Esophagus muscularis mucosa (tissue), 4 donors: Measurements from ENCODE around the gene CCDC146. TPM values are rescaled to one million over a fixed set of nuclear protein-coding genes. Genes with fewer than 3 reads are reported as not detected.

Source experiments
- DNase-seq: peaks from one replicate; pipeline ENCODE4 v3.0.0-alpha.2; 2017; ENCODE audit errors: extremely low spot score
- H3K27ac ChIP-seq, 4 donors: fragments of 200-600 bp; sonication (generic); replicated peaks in 1 of 4; 1 replicate in 3 of 4; 2 replicates in 1 of 4; pipeline ENCODE4 v1.5.1; 2016 to 2019; ENCODE audit warnings: mild to moderate bottlenecking in 1 of 4
- H3K27me3 ChIP-seq, 4 donors: fragments of 200-600 bp; sonication (generic); one replicate each; pipeline versions ENCODE4 v1.5.1 to v1.6.0; 2016 to 2019
- H3K36me3 ChIP-seq, 4 donors: fragments of 200-600 bp; sonication (generic); one replicate each; pipeline ENCODE4 v1.5.1; 2016 to 2019
- H3K4me1 ChIP-seq, 4 donors: fragments of 200-600 bp; sonication (generic); one replicate each; pipeline ENCODE4 v1.5.1; 2016 to 2019
- H3K4me3 ChIP-seq, 4 donors: fragments of 200-600 bp; sonication (generic); 1 replicate in 2 of 4; 2 replicates in 2 of 4; pipeline ENCODE4 v1.5.1; 2016 to 2019; ENCODE audit warnings: mild to moderate bottlenecking in 4 of 4, moderate library complexity in 1 of 4
- H3K9me3 ChIP-seq, 4 donors: fragments of 200-600 bp; sonication (generic); 1 replicate in 3 of 4; 2 replicates in 1 of 4; pipeline ENCODE4 v1.5.1; 2016 to 2019
- CTCF ChIP-seq, 3 experiments: fragments of 200-600 bp in 2 of 3; fragments of 450-650 bp in 1 of 3; sonication (generic) in 2 of 3; IDR thresholded peaks; one replicate each; pipeline ENCODE4 v1.5.1; 2017 to 2019; ENCODE audit warnings: antibody characterized with exemption in 3 of 3, mild to moderate bottlenecking in 2 of 3, moderate library complexity in 1 of 3
- EP300 ChIP-seq: sonication (generic); formaldehyde crosslinking; IDR thresholded peaks from one replicate; pipeline ENCODE4 v1.6.1; 2017; ENCODE audit warnings: antibody characterized with exemption
- POLR2A ChIP-seq: fragments of 450-650 bp; IDR thresholded peaks from one replicate; pipeline ENCODE4 v1.6.1; 2017; ENCODE audit warnings: antibody characterized with exemption, moderate library complexity, mild to moderate bottlenecking, low read depth
- POLR2AphosphoS5 ChIP-seq, 2 donors: sonication (generic); formaldehyde crosslinking; IDR thresholded peaks; one replicate each; pipeline ENCODE4 v1.6.1; 2017; ENCODE audit warnings: antibody characterized with exemption in 2 of 2
- WGBS: methylation state at CpG from one replicate; pipeline ENCODE4 v1.1.5; 2018; 5-methylcytosine and 5-hydroxymethylcytosine counted together
- intact Hi-C: fragments of 100-400 bp; cut with DNase I; formaldehyde crosslinking; loops from one replicate; pipeline ENCODE4 v1.15.1; 2023
- total RNA-seq, 4 donors: library from RNA; depleted of rRNA; stranded (reverse); fragments of >200 nt; gene quantifications; one replicate each; pipeline versions ENCODE4 v1.1.0 to v1.2.1, GENCODE V29; 2016

CCDC146 gene
- total RNA-seq, 4 donors from 2014 or later = 14.1 to 21.0 (median 16.2) TPM

- 67% methylated on average over 2 of the region's 2 CpGs for WGBS
- no peak for DNase-seq
- TF ChIP-seq CTCF (IDR thresholded peaks at IDR 0.05) (no peak), POLR2A (no peak), EP300 (no peak), POLR2AphosphoS5 (IDR thresholded peaks at IDR 0.05) (no peak)
- H3K27me3 ChIP-seq = no peaks in the 10 kb centered on the region
- H3K4me1 ChIP-seq = peaks cover 0 to 28% (median 22%) of the 10 kb centered on the region in 4 donors
- peak overlapping the region in 3 of 4 donors; percentile 43 to 65 (median 55) for H3K27ac ChIP-seq
- intact Hi-C loops = no loop called here
- no peaks in the 10 kb centered on the region for H3K36me3 ChIP-seq
- H3K4me3 ChIP-seq = no peak overlapping the region
- H3K9me3 ChIP-seq = peaks cover 0 to under 1% (median 0%) of the 10 kb centered on the region in 4 donors
Measured at GRCh38 chr7:77185866-77186265, 63.5 kb downstream of the CCDC146 start.

GRCh38 chr7:77188731-77189437, 66.5 kb downstream of the CCDC146 start:
- TF ChIP-seq EP300 (no peak), POLR2A (no peak), POLR2AphosphoS5 (IDR thresholded peaks at IDR 0.05) (no peak), CTCF (IDR thresholded peaks at IDR 0.05) (no peak)
- Histone ChIP-seq H3K4me3 (no peak overlapping the region), H3K27ac (peak overlapping the region in 2 of 4 donors; percentile 23 to 48), H3K27me3 (no peaks in the 10 kb centered on the region), H3K36me3 (no peaks in the 10 kb centered on the region), H3K4me1 (peaks cover 0 to 33% (median 23%) of the 10 kb centered on the region in 4 donors), H3K9me3 (no peaks in the 10 kb centered on the region)
- intact Hi-C loops = no loop called here
- WGBS = 83% methylated on average over 4 of the region's 4 CpGs
- DNase-seq = no peak

- Histone ChIP-seq H3K4me3 (peak overlapping the region; percentile 51 to 71 (median 66)), H3K9me3 (no peaks in the 10 kb centered on the region), H3K27me3 (no peaks in the 10 kb centered on the region), H3K27ac (peak overlapping the region; percentile 81 to 88 (median 83)), H3K4me1 (peaks cover 7 to 45% (median 36%) of the 10 kb centered on the region in 4 donors), H3K36me3 (no peaks in the 10 kb centered on the region)
- no peak for DNase-seq
- 36% methylated on average over 3 of the region's 4 CpGs for whole genome bisulfite sequencing
- intact Hi-C loops = loop anchor here (5.0 to 10.0 kb wide), 3 partner anchors 50 to 340 kb away; partner anchors contain the start of genes CCDC146 and PTPN12
- TF ChIP-seq CTCF (IDR thresholded peaks at IDR 0.05) (no peak), POLR2A (no peak), POLR2AphosphoS5 (IDR thresholded peaks at IDR 0.05) (no peak), EP300 (no peak)
Measured at GRCh38 chr7:77197141-77197540, 74.7 kb downstream of the CCDC146 start.

- Histone ChIP-seq H3K27me3 (no peaks in the 10 kb centered on the region), H3K4me3 (peak within 1 kb of the TSS; percentile 51 to 71 (median 66)), H3K36me3 (no peaks in the 10 kb centered on the region), H3K27ac (peak within 1 kb of the TSS; percentile 81 to 88 (median 83)), H3K9me3 (no peaks in the 10 kb centered on the region), H3K4me1 (peaks cover 7 to 39% (median 29%) of the 10 kb centered on the region in 4 donors)
- WGBS = 8% methylated on average over 15 of the region's 15 CpGs
- intact Hi-C loops = loop anchor here (5.0 to 10.0 kb wide), 3 partner anchors 48 to 338 kb away; partner anchors contain the start of genes CCDC146 and PTPN12
- DNase-seq = no peak
- TF ChIP-seq POLR2A (no peak), POLR2AphosphoS5 (IDR thresholded peaks at IDR 0.05) (peak; percentile 93 to 97), CTCF (IDR thresholded peaks at IDR 0.05) (no peak), EP300 (no peak)
Measured at GRCh38 chr7:77199013-77199966, 76.9 kb downstream of the CCDC146 start, which contains the start of gene FGL2. Gene FGL2, minus strand, starts transcription at chr7:77199819. Its CDS starts 26 bp downstream, at chr7:77199793.
